ENCODE results near the gene FADS1.
A peak's percentile ranks its signal among the peaks of the same experiment; 100 is the strongest.

FADS1 gene

GRCh38 chr11:61844909-61845565, 28.2 kb upstream of the FADS1 start:
- DNase-seq: no peak

GRCh38 chr11:61842528-61842820, 25.7 kb upstream of the FADS1 start:
- no peak for DNase-seq

- DNase-seq: no peak
Observed at GRCh38 chr11:61841636-61842527, 25.1 kb upstream of the FADS1 start.

- no peak for DNase-seq
Observed at GRCh38 chr11:61840371-61840770, 23.6 kb upstream of the FADS1 start.

- DNase-seq: no peak
Observed at GRCh38 chr11:61839742-61840141, 22.9 kb upstream of the FADS1 start.

GRCh38 chr11:61838921-61839320, 22.1 kb upstream of the FADS1 start:
- no peak for DNase-seq

GRCh38 chr11:61838501-61838900, 21.7 kb upstream of the FADS1 start:
- DNase-seq: no peak

GRCh38 chr11:61837411-61838005, 20.7 kb upstream of the FADS1 start:
- no peak for DNase-seq

- DNase-seq: no peak
Observed at GRCh38 chr11:61836193-61836592, 19.4 kb upstream of the FADS1 start.

- no peak for DNase-seq
Observed at GRCh38 chr11:61834278-61835048, 17.7 kb upstream of the FADS1 start.

GRCh38 chr11:61833926-61834277, 17.1 kb upstream of the FADS1 start:
- DNase-seq: no peak

- no peak for DNase-seq
Observed at GRCh38 chr11:61833471-61833870, 16.7 kb upstream of the FADS1 start.

GRCh38 chr11:61832754-61833153, 16.0 kb upstream of the FADS1 start:
- DNase-seq: no peak

GRCh38 chr11:61832207-61832606, 15.4 kb upstream of the FADS1 start:
- no peak for DNase-seq

- no peak for DNase-seq
Observed at GRCh38 chr11:61830237-61831105, 13.7 kb upstream of the FADS1 start.

GRCh38 chr11:61829806-61830205, 13.0 kb upstream of the FADS1 start:
- DNase-seq: no peak

- DNase-seq: no peak
Observed at GRCh38 chr11:61828629-61829407, 12.0 kb upstream of the FADS1 start.

- no peak for DNase-seq
Observed at GRCh38 chr11:61828379-61828628, 11.5 kb upstream of the FADS1 start.

- peak; percentile 62 for DNase-seq
Observed at GRCh38 chr11:61827571-61828378, 11.0 kb upstream of the FADS1 start, which contains the start of gene FADS2. FADS2 (plus strand) TSS chr11:61828300; CDS start chr11:61828391, 91 bp downstream.

- DNase-seq: no peak
Observed at GRCh38 chr11:61826930-61827570, 10.2 kb upstream of the FADS1 start.

Data from T1000 (cell line).